ENCODE data around the gene RFC2.

The RFC2 gene

DNA sequence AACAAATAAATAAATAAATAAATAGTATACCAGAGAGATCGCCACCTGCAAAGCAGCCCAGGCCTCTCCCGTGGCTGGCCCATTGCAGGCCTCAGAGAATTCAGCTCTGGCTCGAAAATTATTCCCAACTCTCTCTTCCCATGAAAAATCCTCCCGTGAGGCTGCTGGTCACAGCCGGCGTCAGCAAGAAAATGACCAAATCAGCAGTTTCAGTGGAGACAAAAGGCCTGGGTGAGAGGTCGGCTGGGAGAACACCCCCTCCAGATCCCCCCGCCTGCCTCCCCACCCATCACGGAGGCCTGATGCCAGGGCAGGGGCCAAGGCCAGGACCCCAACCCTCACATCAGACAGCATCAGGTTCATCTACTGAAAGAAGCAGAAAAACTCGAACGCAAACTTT is 31.9 kb upstream of the RFC2 start:
- no peak overlapping the region for H3K4me2 ChIP-seq
- no peak overlapping the region for H2AFZ ChIP-seq (ENCODE audit: low read depth)
- H3K4me3 ChIP-seq (IDR thresholded peaks at IDR 0.05; ENCODE audit: insufficient read depth, low read depth, low read length), result no peak overlapping the region
- H3K36me3 ChIP-seq (ENCODE audit: insufficient read depth), result no peaks in the 10 kb centered on the region
- no peaks in the 10 kb centered on the region for H3K79me2 ChIP-seq (ENCODE audit: insufficient read depth, low read depth)
- peaks cover 21% of the 10 kb centered on the region for H3K27me3 ChIP-seq (ENCODE audit: insufficient read depth, low read depth)
- no peaks in the 10 kb centered on the region for H3K4me1 ChIP-seq (ENCODE audit: low read depth, poor library complexity, severe bottlenecking)
- TF ChIP-seq, protein P1, sequence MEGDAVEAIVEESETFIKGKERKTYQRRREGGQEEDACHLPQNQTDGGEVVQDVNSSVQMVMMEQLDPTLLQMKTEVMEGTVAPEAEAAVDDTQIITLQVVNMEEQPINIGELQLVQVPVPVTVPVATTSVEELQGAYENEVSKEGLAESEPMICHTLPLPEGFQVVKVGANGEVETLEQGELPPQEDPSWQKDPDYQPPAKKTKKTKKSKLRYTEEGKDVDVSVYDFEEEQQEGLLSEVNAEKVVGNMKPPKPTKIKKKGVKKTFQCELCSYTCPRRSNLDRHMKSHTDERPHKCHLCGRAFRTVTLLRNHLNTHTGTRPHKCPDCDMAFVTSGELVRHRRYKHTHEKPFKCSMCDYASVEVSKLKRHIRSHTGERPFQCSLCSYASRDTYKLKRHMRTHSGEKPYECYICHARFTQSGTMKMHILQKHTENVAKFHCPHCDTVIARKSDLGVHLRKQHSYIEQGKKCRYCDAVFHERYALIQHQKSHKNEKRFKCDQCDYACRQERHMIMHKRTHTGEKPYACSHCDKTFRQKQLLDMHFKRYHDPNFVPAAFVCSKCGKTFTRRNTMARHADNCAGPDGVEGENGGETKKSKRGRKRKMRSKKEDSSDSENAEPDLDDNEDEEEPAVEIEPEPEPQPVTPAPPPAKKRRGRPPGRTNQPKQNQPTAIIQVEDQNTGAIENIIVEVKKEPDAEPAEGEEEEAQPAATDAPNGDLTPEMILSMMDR (conservative IDR thresholded peaks at IDR 0.05; ENCODE audit: low read depth, low read length), result no peak
- H3K9ac ChIP-seq, result no peak overlapping the region
- no peaks in the 10 kb centered on the region for H4K20me1 ChIP-seq (ENCODE audit: insufficient read depth)
- no peak overlapping the region for H3K27ac ChIP-seq

DNA sequence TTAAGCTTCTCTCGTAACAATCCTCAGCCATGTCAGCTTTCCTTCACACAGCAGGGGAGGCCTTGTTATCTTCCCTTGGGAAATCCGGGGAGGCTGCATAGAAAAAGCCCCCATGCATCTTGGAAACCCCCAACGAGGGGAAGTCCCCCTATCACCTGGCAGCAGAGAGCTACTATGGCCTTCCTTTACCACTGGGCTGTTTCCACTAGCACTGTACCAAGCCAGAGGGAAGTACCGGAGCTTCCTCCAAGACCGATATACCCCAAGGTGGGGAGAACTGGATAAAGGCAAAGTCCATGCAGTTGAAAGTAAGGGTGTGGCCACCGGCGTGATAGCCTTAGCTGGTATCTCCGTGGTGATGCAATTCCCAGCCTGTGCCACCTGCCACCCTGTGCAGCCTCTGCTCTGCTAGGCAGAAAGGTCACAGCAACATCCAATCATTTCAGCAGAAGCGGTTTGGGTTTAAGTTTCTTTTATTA is 30.6 kb upstream of the RFC2 start:
- Histone ChIP-seq H3K9ac (no peak overlapping the region), H3K4me2 (no peak overlapping the region), H3K4me1 (ENCODE audit: low read depth, poor library complexity, severe bottlenecking) (peaks cover 6% of the 10 kb centered on the region), H4K20me1 (ENCODE audit: insufficient read depth) (no peaks in the 10 kb centered on the region), H3K4me3 (IDR thresholded peaks at IDR 0.05; ENCODE audit: insufficient read depth, low read depth, low read length) (no peak overlapping the region), H2AFZ (ENCODE audit: low read depth) (no peak overlapping the region), H3K79me2 (ENCODE audit: insufficient read depth, low read depth) (no peaks in the 10 kb centered on the region), H3K27me3 (ENCODE audit: insufficient read depth, low read depth) (peaks cover 8% of the 10 kb centered on the region; the same call in 1 of the 2 replicates), H3K27ac (no peak overlapping the region), H3K36me3 (ENCODE audit: insufficient read depth) (no peaks in the 10 kb centered on the region)
- TF ChIP-seq, protein P1 (conservative IDR thresholded peaks at IDR 0.05; ENCODE audit: low read depth, low read length), result no peak

DNA sequence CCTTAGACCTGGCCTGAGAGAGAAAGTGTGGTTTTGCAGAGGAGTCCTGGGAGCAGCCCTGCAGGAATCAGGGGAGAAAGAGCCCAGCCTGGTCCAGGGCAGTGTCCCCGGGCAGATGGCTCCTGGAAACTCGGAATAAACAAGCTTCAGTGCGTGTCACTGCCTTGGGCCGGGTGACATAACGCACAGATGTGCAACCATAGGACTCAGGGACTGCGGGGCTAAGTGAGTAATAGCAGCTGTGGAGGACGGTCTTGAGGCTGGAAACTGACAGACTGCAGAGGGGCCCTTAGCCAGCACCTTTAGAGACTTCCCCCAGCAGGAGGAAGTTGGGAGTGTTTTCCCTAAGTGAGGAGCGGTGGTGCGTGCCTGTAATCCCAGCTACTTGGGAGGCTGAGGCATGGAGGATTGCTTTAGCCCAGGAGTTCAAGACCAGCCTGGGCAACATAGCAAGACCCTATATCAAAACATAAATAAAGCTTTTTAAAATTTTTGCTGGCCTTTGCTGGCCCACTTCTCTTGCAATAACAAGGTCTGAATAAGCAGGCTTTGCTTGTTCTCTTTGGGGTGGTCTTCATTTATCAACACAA is 29.8 kb upstream of the RFC2 start:
- Histone ChIP-seq H3K9ac (no peak overlapping the region), H4K20me1 (ENCODE audit: insufficient read depth) (no peaks in the 10 kb centered on the region), H3K27me3 (ENCODE audit: insufficient read depth, low read depth) (peaks cover 7% of the 10 kb centered on the region; the same call in 1 of the 2 replicates), H3K27ac (no peak overlapping the region), H3K4me2 (no peak overlapping the region), H3K4me3 (IDR thresholded peaks at IDR 0.05; ENCODE audit: insufficient read depth, low read depth, low read length) (no peak overlapping the region), H3K36me3 (ENCODE audit: insufficient read depth) (no peaks in the 10 kb centered on the region), H2AFZ (ENCODE audit: low read depth) (no peak overlapping the region), H3K4me1 (ENCODE audit: low read depth, poor library complexity, severe bottlenecking) (peaks cover 12% of the 10 kb centered on the region), H3K79me2 (ENCODE audit: insufficient read depth, low read depth) (no peaks in the 10 kb centered on the region)
- TF ChIP-seq, protein P1 (conservative IDR thresholded peaks at IDR 0.05; ENCODE audit: low read depth, low read length), result no peak

DNA sequence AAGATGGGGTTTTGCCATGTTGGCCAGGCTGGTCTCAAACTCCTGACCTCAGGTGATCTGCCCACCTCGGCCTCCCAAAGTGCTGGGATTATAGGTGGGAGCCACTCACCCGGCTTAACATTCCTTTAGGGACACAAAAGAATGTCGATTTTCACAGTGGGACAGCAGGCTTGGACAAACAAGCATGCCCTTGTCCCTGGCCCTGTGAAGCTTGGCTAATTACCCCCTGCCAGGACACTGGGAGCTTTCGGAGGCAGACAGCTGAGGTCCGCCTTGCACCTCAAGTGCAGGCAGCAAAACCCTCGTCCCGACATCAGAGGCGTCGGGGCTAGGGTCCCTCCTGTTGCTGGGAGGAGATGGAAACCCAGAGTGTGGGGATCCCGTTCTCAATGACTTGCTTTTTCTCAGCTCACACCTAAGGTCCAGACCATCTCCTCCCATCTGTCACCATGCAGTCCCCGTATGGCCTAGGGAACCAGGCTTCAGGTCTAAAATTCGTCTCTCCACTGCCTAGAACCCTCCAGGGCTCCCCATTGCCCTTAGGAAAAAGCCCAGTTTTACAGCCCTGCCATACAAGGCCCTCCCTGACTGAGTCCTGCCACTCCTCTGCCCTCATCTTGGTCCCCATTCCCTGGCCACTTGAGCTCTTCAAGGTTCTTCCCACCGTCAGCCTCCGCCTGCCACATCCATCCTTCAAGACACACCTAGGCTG is 28.7 kb upstream of the RFC2 start:
- Histone ChIP-seq H3K9ac (no peak overlapping the region), H4K20me1 (ENCODE audit: insufficient read depth) (no peaks in the 10 kb centered on the region), H3K27me3 (ENCODE audit: insufficient read depth, low read depth) (no peaks in the 10 kb centered on the region; the same call in 1 of the 2 replicates), H2AFZ (ENCODE audit: low read depth) (no peak overlapping the region), H3K36me3 (ENCODE audit: insufficient read depth) (no peaks in the 10 kb centered on the region), H3K4me3 (IDR thresholded peaks at IDR 0.05; ENCODE audit: insufficient read depth, low read depth, low read length) (no peak overlapping the region), H3K79me2 (ENCODE audit: insufficient read depth, low read depth) (no peaks in the 10 kb centered on the region), H3K27ac (no peak overlapping the region), H3K4me1 (ENCODE audit: low read depth, poor library complexity, severe bottlenecking) (peaks cover 12% of the 10 kb centered on the region), H3K4me2 (no peak overlapping the region)
- TF ChIP-seq, protein P1 (conservative IDR thresholded peaks at IDR 0.05; ENCODE audit: low read depth, low read length), result no peak

Measured in KMS-11 (cell line).